ENCODE data around the gene TSPAN12. TPM values are rescaled to one million over a fixed set of nuclear protein-coding genes. Genes with fewer than 3 reads are reported as not detected.
"Not testable (repeated sequence)": the region's sequence is repeated elsewhere in the genome, so short reads cannot be mapped to it uniquely, and the experiment has no call there.

TSPAN12 gene
- total and polyA plus RNA-seq, 2 donors (not counting 3 experiments of a cell fraction or from before 2014, with no cell fraction given): 9.3 to 19.8 TPM

DNA sequence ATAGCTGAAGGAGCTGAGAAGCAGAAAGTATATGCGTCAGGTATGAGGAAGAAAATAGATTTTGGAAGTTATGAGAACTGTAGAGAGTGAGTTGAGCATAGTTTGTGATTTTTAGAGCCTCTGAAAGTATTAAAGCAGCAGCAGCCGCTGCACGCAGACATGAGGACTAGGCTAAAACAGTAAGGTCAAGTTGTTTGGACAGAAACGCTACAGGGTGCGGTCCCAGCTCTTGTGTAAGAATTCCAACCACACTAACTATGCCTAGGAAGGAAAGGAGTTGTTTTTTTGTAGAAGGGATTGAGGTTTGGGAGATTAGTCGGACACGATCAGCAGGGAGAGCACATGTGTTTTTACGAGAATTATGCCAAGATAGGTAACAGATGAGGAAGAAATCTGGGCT, 78.9 kb downstream of the TSPAN12 start:
- H4K20me1 ChIP-seq (replicated peaks; ENCODE audit: control insufficient read depth, extremely low read depth, insufficient read depth, low read length); POLR2A ChIA-PET; H3K27me3 ChIP-seq (ENCODE audit: control insufficient read depth in 2 of 2, insufficient read depth in 2 of 2, low read length in 2 of 2); H3K9me3 ChIP-seq (replicated peaks; ENCODE audit: control insufficient read depth, insufficient read depth, low read length); H3K4me2 ChIP-seq (ENCODE audit: insufficient read depth, low read length); FAIRE-seq; H3K9ac ChIP-seq (replicated peaks; ENCODE audit: extremely low read depth, insufficient read depth, low read length); DNase-seq (ENCODE audit: low read depth, low spot score); H3K27ac ChIP-seq (ENCODE audit: insufficient read depth, low read depth, low read length); dilution Hi-C loops (cut with MboI; ENCODE audit: extremely low pct_ligation_motif_present, low sequenced_read_pairs); CTCF ChIA-PET; H3K4me1 ChIP-seq (ENCODE audit: control insufficient read depth, extremely low read depth, insufficient read depth, low read length); H2AFZ ChIP-seq (ENCODE audit: low read depth, low read length); H3K4me3 ChIP-seq (replicated peaks in 1 of 3; ENCODE audit: insufficient read depth in 1 of 3, low read depth in 1 of 3, low read length in 3 of 3); H3K79me2 ChIP-seq (ENCODE audit: control insufficient read depth, insufficient read depth, low read length); H3K9me1 ChIP-seq (replicated peaks; ENCODE audit: control insufficient read depth, extremely low read depth, insufficient read depth, low read length); BruUV-seq (replicated peaks); intact Hi-C loops (cut with micrococcal nuclease); H3K36me3 ChIP-seq (ENCODE audit: control insufficient read depth in 2 of 2, extremely low read depth in 1 of 2, insufficient read depth in 2 of 2, low read length in 2 of 2): not testable (repeated sequence)

DNA sequence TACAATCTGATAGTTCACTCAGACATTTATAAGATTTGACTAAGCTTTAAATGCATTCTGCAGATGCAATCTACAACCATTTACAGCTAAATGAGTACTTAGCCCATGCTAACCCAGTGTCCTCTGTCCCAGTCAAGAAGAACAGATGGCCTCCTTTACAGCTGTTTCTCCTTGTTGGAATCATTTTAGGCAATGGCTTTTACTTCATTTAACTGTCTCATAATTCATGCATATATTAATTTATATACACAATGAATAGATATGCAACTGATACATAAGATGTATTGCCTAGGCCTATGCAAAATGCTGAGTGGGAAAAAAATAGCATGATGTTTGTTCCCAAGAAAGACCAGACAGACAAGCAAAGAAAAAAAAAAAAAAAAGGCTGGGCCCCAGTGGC, 82.2 kb downstream of the TSPAN12 start:
- FAIRE-seq (no peak), DNase-seq (ENCODE audit: low read depth, low spot score) (no peak)
- TF ChIP-seq JUN (IDR thresholded peaks at IDR 0.05; ENCODE audit: borderline replicate concordance, insufficient read depth, insufficient read length, low read depth): no peak
- TF ChIP-seq, protein P1, sequence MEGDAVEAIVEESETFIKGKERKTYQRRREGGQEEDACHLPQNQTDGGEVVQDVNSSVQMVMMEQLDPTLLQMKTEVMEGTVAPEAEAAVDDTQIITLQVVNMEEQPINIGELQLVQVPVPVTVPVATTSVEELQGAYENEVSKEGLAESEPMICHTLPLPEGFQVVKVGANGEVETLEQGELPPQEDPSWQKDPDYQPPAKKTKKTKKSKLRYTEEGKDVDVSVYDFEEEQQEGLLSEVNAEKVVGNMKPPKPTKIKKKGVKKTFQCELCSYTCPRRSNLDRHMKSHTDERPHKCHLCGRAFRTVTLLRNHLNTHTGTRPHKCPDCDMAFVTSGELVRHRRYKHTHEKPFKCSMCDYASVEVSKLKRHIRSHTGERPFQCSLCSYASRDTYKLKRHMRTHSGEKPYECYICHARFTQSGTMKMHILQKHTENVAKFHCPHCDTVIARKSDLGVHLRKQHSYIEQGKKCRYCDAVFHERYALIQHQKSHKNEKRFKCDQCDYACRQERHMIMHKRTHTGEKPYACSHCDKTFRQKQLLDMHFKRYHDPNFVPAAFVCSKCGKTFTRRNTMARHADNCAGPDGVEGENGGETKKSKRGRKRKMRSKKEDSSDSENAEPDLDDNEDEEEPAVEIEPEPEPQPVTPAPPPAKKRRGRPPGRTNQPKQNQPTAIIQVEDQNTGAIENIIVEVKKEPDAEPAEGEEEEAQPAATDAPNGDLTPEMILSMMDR (IDR thresholded peaks at IDR 0.05; ENCODE audit: extremely low read depth in 1 of 2, insufficient read depth in 1 of 2, low read depth in 1 of 2, low read length in 2 of 2): no peak
- TF ChIP-seq POLR2A (IDR thresholded peaks at IDR 0.05; ENCODE audit: low read depth, low read length): no peak
- TF ChIP-seq, protein P2, sequence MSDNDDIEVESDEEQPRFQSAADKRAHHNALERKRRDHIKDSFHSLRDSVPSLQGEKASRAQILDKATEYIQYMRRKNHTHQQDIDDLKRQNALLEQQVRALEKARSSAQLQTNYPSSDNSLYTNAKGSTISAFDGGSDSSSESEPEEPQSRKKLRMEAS (IDR thresholded peaks at IDR 0.05; ENCODE audit: insufficient read depth, insufficient read length): no peak
- no peak for TF ChIP-seq GATA2 (IDR thresholded peaks at IDR 0.05; ENCODE audit: insufficient read depth, insufficient read length, low read depth, low read length)
- TF ChIP-seq MYC (IDR thresholded peaks at IDR 0.05; ENCODE audit: low read depth, low read length): no peak
- no peak for TF ChIP-seq FOS (IDR thresholded peaks at IDR 0.05; ENCODE audit: borderline replicate concordance, insufficient read depth, low read length)
- no peak for TF ChIP-seq POLR2AphosphoS5 (IDR thresholded peaks at IDR 0.05; ENCODE audit: insufficient read depth, low read depth, low read length)
- TF ChIP-seq EZH2 (IDR thresholded peaks at IDR 0.05; ENCODE audit: borderline replicate concordance, low read depth, low read length, severe bottlenecking): no peak
- dilution Hi-C loops (cut with MboI; ENCODE audit: extremely low pct_ligation_motif_present, low sequenced_read_pairs): no loop called here
- H3K9me1 ChIP-seq (replicated peaks; ENCODE audit: control insufficient read depth, extremely low read depth, insufficient read depth, low read length): no peaks in the 10 kb centered on the region
- H3K27me3 ChIP-seq (ENCODE audit: control insufficient read depth in 2 of 2, insufficient read depth in 2 of 2, low read length in 2 of 2): no peaks in the 10 kb centered on the region
- no peaks in the 10 kb centered on the region for H4K20me1 ChIP-seq (replicated peaks; ENCODE audit: control insufficient read depth, extremely low read depth, insufficient read depth, low read length)
- no peak overlapping the region for H3K4me3 ChIP-seq (replicated peaks in 1 of 3; ENCODE audit: insufficient read depth in 1 of 3, low read depth in 1 of 3, low read length in 3 of 3)
- ChIA-PET CTCF (interaction anchor here (0.7 to 1.2 kb wide), 3 partner anchors 16 to 880 kb away, joined by 3 to 4 read pairs (median 3); no protein-coding TSS in a partner anchor), POLR2A (no interaction called here)
- H3K4me2 ChIP-seq (ENCODE audit: insufficient read depth, low read length): no peak overlapping the region
- no peak overlapping the region for H3K9ac ChIP-seq (replicated peaks; ENCODE audit: extremely low read depth, insufficient read depth, low read length)
- no peaks in the 10 kb centered on the region for H3K36me3 ChIP-seq (ENCODE audit: control insufficient read depth in 2 of 2, extremely low read depth in 1 of 2, insufficient read depth in 2 of 2, low read length in 2 of 2)
- intact Hi-C loops (cut with micrococcal nuclease): no loop called here
- H3K79me2 ChIP-seq (ENCODE audit: control insufficient read depth, insufficient read depth, low read length): no peaks in the 10 kb centered on the region
- no TSS peak for BruUV-seq (replicated peaks)
- no peaks in the 10 kb centered on the region for H3K4me1 ChIP-seq (ENCODE audit: control insufficient read depth, extremely low read depth, insufficient read depth, low read length)
- H3K27ac ChIP-seq (ENCODE audit: insufficient read depth, low read depth, low read length): no peak overlapping the region
- H2AFZ ChIP-seq (ENCODE audit: low read depth, low read length): no peak overlapping the region
- H3K9me3 ChIP-seq (replicated peaks; ENCODE audit: control insufficient read depth, insufficient read depth, low read length): no peaks in the 10 kb centered on the region

Measured in endothelial cell of umbilical vein (primary cell).